HG03558 (cell line): ENCODE data around the gene ANO9.

Source experiments
- ATAC-seq: cut with Tn5 transposase; IDR thresholded peaks from one replicate; pipeline ENCODE4 v1.9.1; 2021; ENCODE audit warnings: moderate number of reproducible peaks; ENCODE audit not compliant: unreplicated experiment; ENCODE audit errors: extremely low read depth

ANO9 gene

DNA sequence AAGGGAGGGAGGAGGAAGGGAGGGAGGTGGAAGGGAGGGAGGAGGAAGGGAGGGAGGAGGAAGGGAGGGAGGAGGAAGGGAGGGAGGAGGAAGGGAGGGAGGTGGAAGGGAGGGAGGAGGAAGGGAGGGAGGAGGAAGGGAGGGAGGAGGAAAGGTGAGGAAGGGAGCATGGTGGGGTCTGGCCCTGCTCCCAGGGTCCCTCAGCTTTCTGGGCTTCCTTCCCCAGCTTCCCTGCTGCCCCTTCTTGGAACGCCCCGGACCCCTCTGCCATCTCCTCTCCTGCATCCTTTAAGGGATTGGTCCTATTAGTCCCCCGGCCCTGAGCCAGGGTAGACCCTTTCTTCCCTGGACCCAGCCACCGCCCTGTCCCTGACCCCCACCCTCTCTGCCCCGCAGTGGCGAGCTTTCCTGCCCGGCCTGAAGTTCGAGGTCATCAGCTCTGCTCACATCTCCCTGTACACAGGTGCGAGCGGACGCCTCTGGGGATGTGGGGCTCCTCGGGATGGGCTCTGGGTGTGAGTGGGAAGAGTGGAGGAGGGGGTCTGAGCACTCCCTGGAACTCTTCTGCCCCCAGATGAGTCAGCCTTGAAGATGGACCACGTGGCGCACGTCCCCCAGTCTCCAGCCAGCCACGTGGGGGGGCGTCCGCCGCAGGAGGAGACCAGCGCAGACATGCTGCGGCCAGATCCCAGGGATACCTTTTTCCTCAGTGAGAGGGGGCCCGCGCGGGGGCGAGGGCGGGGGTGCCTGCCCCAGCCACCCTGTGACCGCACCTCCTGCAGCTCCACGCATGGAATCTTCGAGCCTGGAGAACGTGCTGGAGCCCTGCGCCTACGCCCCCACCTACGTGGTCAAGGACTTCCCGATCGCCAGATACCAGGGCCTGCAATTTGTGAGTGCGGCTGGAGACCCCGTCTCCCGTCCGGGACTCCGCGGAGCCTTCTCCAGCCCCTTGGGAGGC is 66.5 kb downstream of the ANO9 start:
- no peak for ATAC-seq

DNA sequence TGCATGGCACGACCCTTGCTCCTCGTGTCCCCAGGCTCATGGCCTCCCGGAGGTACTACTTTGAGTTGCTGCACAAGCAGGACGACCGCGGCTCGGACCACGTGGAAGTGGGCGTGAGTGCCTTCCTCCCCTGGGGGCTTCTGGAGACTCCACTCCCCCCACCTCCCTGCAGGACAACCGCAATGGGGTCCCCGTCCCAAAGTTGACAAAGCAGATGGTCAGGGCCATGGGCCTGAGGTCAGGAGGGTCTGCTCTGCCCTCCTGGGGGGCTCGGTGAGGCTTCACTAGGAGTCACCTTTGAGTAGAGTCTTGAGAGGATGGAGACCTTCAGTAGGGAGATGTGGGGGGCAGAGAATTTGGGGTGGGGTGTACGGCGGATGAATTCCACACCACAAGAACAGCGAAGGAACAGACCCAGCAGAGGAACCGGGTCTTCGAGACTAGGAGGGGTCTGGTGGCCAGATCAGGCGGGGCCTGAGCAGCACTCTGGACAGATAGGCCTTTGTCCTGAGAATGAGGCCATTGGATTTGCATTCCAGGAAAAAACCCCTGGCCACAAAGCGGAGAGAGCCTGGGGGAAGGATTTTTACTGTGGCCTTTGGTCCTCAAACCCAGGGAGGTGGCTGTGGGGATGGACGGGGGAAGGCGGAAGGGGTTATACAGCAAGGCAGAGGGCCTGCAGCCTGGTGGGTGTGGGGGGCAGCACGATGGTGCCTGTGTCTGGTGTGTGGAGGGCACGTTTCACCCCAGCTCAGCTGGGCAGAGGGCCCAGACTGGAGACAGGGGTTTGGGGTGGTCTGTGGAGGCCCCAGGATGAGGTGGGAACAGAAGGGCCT is 67.9 kb downstream of the ANO9 start:
- no peak for ATAC-seq

DNA sequence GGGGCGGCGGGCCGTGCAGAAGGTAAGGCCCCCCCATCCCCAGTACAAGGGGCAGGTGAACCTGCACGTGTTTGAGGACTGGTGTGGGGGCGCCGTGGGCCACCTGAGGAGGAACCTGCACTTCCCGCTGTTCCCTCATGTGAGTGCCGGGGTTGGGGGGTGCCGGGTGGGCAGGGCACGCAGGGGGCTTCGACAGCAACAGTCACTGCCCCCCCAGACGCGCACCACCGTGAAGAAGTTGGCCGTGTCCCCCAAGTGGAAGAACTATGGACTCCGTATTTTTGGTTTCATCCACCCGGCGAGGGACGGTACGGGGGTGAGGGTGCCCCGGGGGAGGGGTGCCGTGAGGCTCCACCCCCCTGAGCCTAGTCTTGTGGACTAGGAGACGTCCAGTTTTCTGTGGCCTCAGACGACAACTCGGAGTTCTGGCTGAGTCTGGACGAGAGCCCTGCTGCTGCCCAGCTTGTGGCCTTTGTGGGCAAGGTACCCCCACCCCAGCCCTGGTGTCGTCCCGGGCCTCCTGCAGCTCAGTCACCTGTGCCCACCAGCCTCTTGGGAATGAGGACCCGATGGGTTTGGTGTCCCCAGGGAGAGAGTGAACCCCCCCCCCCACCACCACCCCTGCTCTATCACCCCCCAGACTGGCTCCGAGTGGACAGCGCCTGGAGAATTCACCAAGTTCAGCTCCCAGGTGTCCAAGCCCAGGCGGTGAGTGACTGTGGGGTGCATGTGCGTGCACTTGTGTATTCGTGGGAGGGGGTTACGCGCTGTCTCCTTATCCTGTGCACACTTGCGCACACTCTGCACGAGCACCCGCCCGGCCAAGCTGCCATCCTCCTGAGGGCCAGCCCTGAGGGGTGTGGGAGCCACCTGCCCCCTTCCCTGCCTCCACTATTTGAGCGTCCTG is 68.7 kb downstream of the ANO9 start:
- no peak for ATAC-seq

DNA sequence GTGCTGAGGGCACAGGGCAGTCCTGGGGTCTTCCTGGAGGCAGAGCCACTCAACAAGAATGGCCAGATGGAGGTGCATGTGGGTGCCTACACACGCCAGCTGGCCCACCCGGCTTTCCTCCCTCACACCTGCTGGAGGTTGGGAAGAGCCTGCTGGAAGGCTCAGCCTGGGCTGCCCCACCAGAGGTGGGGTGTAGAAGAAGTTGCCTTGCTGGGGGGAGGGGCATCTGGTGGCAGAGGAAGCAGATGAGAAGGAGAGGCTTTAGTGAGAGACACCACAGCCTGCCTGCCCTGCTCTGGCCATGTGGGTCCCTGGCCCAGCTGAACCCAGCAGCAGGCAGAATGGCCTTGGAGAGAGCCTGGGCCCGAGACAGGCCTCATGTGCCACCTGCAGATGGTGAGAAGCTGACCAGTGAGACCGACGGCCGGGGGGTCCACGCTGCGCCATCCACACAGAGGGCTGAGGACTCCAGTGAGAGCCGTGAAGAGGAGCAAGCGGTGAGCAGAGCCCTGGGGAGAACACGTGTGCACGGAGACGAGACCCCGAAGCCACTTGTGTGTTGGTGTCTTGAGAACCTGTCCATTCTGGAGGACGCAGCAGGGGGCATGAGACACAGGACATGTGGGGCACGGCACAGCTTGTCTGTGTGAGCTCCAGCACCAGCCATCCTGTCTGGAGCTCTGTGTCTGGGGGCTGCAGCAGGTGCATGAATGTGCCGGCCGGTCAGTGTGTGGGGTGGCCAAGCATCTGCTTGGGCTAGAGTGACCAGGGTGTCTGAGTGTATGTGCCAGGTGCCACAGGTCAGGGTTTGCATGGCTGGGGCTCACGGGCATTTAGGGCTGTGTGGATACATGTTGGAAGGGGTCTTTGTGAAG is 69.9 kb downstream of the ANO9 start:
- no peak for ATAC-seq

DNA sequence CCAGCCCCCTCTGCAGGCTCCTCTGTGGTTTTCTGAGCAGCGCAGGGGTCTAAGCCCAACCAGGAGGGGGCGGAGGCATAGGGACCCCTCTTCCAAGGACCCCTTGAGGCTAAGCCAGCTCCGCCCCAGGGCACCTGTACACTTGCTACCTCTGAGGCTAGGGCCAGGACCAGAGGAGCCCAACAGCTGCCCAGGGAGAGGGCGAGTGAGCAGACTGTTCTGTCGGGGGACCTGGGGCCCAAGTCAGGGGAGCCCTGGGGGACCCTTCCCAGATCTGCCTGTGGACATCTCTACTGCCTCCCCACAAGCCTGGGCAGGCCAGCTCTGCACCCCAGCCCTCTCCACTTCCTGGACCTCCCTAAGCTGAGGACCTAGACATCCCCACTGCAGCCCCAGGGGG is 70.8 kb downstream of the ANO9 start:
- no peak for ATAC-seq

DNA sequence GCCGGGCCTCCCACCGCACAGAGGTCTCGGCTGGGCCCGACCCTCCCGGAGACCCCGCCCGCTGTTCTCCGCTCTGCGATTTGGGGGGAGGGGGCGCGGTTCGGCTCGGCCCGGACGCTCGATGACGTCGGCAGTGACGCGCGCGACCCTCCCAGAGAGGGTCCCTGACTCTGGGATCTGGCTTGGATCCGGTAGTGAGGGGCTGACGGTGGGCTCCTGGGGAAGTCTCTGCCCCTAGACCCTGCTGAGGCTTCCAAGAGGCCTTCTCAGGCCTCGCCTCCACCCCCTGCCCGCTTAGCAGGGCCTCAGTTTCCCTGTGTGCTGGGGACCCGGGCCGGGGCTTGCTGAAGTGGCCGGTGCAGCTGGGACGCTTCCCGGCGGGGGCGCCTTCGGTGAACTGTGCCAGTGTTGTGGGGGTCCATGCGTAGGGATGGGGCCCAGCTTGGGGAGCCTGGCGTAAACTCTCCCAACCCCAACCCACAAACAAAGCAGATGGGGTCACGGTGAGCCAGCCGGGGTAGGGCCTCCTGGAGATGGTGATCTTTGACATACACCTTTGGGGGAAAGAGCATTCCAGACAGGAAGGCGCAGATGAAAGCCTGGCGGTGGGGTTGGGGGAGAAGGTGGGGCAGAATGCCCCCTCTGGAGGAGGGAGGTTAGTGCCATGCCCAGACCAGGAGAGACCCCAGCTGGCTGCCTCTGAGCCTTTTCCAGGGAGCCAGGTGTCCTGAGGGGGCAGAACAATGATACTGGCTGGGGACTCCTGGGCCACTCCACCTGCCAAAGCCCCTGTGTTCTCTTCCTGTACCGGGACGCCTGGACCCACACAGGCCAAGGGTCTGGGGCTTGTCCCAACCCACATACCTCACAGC is 71.5 kb downstream of the ANO9 start:
- ATAC-seq: no peak

DNA sequence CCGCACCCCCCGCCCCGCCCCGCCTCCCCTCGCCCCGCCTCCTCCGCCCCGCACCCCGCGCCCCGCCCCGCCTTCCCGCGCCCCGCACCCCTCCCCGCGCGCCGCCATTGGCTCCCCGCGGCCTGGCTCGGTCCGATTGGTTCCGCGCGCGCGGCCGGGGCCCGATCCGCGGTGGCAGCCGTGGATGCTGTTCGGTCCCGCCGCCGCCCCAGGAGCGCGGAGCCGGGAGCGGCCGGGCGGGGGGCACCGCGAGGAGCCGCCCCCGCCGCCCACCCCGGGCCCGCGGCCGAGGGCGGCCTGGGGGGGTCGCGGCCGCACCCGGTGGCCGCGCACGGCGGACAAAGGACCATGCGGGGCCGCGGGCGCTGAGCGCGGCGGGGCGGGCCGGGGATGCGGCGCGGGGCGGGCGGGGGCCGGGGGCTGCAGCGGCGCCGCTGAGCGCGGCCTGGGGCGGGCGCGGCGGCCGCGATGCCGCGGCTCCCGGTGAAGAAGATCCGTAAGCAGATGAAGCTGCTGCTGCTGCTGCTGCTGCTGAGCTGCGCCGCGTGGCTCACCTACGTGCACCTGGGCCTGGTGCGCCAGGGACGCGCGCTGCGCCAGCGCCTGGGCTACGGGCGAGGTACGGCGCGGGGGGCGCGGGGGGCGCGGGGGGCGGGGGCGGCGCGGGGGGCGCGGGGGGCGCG is 72.3 kb downstream of the ANO9 start, which contains the start of gene B4GALNT4:
Gene B4GALNT4 (plus strand): TSS at position 164 of the 683 bp plus-strand sequence. CDS start 305 bp downstream, at position 469.
- ATAC-seq: no peak

DNA sequence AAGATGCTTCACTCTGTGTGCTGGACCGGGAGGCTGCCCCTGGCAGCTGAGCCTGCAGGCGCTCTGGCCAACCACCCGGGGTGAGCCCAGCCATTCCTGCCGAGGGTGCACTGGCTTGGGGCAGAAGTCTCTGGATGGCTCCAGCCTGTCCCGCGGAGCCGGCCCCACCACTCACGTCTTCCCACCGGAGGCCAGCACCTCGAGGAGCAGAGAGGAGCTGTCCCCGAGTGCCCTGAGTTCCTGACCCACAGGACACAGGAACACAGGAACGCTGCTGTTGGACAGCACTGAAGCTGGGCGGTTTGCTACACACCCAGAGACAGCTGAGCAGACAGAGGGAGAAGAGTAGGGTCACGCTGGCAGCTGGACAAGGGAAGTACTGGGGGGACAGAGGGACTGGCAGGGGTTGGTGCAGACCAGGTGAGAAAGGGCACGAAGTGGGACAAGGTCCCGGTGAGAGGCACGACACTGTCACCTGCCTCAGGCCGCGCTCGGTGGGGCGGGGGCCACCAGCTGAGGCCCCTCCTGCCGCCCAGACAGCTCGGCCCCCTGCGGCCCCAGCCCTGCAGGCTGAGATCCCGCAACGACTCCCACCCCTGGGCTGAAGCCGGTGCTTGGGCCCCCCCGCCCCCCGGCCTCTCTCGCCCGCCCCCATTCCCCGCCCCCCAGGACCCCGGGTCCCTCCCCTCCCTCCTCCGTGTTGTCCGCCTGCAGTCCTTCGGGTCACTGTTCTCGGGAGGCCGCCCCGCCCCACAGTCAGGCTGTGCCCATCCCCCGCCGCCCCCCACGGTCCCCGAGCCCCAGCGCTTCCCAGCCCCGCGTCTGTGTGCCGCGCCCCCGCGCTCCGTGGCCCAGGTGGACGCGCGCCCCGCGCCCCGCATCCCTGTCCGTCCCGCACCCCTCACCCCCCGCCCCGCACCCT is 73.1 kb downstream of the ANO9 start:
- no peak for ATAC-seq

DNA sequence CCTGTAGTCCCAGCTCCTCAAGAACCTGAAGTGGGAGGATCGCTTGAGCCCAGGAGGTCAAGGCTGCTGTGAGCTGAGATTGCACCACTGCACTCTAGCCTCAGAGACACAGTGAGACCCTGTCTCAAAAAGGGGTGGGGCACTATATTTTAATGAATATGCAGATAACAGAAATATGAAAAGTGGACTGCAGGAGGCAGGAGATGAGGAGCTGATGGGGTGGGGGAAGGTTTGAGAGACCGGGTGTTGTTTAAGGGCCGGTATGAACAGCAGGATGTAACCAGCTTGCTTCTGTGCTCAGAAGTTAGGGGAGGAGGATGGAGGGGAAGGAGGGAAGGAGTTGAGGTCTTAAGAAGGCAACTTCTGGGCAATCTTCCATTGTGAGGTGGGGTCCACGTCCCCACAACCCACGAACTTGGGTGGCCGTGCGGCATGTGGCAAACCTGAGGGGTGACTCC is 73.8 kb downstream of the ANO9 start:
- no peak for ATAC-seq
